ENCODE measurements around the gene DMBX1.

Gene DMBX1

DNA sequence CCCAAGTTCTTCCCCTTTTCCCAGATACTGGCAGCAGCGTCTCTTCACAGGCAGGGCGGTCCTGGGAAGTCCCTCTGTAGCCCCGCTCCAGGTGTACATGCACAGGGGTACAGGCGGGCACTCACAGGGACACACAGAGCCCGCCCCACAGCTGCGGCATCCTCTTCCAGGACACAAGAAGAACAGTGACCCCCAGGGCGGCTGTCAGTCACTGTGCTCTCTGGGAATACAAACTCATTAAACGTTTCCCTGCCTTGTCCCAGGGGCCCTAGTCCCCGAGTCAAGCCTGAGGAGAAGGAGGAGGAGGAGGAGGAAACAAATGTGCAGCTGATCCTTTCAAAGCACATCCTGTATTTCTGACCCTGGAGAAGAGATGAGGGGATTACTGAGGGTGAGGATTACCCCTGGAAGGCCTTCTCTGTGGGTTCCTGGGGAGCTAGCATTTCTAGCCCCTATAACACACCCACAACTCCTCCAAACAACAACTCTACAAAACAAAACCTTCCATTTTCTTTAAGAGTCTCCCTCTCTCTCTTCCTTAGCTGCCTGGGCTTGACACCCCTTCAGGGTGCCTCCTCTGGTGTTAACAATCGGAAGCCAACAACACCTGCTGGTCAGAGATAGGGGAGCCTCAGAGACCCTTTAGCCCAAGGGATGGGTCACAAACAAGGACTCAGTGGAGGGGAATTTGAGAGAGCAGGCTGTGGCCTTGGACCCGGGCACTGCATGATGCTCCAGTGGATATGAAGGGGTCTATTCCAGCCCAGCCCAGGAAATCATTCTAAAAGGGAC lies 28.4 kb upstream of the DMBX1 start:
- DNase-seq (ENCODE audit: low read depth): no peak
- no peak overlapping the region for H3K4me3 ChIP-seq (ENCODE audit: low read depth, low read length)
- TF ChIP-seq, protein P1, sequence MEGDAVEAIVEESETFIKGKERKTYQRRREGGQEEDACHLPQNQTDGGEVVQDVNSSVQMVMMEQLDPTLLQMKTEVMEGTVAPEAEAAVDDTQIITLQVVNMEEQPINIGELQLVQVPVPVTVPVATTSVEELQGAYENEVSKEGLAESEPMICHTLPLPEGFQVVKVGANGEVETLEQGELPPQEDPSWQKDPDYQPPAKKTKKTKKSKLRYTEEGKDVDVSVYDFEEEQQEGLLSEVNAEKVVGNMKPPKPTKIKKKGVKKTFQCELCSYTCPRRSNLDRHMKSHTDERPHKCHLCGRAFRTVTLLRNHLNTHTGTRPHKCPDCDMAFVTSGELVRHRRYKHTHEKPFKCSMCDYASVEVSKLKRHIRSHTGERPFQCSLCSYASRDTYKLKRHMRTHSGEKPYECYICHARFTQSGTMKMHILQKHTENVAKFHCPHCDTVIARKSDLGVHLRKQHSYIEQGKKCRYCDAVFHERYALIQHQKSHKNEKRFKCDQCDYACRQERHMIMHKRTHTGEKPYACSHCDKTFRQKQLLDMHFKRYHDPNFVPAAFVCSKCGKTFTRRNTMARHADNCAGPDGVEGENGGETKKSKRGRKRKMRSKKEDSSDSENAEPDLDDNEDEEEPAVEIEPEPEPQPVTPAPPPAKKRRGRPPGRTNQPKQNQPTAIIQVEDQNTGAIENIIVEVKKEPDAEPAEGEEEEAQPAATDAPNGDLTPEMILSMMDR (IDR thresholded peaks at IDR 0.05; ENCODE audit: control insufficient read depth, extremely low read depth, insufficient read depth): no peak

DNA sequence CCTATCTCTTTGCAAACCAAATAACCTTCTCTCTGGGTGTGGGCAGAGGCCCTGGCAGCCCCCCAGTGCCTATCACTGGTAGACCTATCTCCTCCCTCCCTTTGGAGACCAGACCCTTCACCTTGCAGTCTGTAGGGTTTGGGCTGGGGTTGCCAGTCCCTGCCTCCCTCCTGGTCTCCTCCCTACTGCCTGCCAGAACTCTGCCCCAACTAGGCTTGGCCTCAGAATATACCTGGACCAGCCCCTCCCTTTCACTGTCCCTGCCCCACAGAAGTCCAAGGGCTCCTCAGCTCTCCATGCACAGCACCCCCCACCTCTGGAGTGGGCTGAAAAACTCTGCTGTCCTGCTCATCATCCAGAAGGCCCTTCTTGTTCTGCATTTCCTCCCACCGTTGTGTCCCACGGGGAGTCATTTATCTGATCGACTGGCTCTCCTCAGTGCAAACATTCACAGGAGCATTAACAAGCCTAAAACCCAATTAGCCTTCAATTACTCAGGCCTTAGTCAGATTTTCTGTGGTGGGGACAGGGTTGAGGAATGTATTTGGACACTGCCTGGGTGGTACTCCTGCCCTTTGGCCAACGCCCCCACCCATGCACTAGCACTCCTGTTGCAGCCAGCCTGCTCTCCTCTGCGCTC lies 27.7 kb upstream of the DMBX1 start:
- TF ChIP-seq, protein P1 (IDR thresholded peaks at IDR 0.05; ENCODE audit: control insufficient read depth, extremely low read depth, insufficient read depth): no peak
- H3K4me3 ChIP-seq (ENCODE audit: low read depth, low read length): no peak overlapping the region
- no peak for DNase-seq (ENCODE audit: low read depth)

DNA sequence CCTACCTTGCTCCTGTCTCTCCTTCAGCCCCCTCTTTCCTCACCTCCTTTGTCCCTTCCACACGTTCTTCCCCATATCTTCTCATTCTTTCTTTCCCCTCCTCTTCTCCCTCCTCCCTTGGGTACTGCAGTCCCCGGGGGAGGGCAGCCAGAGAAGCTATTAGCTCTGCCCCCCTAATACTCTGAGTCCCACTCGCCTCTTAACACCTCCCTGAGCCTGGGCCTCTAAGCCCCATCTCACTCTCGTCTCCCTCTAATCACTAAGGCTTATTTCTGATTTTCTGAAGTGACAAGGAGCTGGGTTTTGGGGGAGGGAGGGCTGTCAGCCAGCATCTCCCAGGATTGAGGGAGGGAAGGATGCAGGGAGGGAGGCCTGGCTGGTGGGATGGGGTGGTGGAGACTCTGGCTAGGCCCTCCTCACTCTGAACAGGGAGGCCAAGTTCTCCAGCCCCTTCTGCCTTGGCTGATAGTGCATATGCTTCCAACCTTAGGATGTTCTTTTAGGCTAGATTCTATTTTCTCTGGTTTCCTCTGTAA lies 25.6 kb upstream of the DMBX1 start:
- TF ChIP-seq, protein P1 (IDR thresholded peaks at IDR 0.05; ENCODE audit: control insufficient read depth, extremely low read depth, insufficient read depth): no peak
- no peak overlapping the region for H3K4me3 ChIP-seq (ENCODE audit: low read depth, low read length)
- no peak for DNase-seq (ENCODE audit: low read depth)

DNA sequence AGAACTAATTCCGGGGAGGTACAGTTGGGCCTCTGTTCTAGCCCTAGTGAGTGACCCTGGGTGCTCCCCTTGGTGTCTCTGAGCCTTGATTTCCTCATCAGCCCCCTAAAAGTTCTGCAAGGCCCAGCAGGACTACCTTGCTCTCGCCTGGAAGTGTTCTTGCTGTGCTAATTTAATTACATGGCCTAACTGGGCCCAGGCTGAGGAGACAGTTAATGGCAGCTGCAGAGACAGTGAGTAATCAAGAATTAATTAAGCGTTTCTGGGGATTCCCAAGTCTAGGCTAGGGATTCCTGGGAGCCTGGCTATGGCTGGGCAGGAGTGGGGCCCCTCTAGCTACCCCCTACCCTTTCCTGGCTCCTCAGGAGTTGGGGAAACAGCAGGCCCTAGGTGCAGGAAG lies 24.7 kb upstream of the DMBX1 start:
- DNase-seq (ENCODE audit: low read depth): no peak
- H3K4me3 ChIP-seq (ENCODE audit: low read depth, low read length): no peak overlapping the region
- TF ChIP-seq, protein P1 (IDR thresholded peaks at IDR 0.05; ENCODE audit: control insufficient read depth, extremely low read depth, insufficient read depth): no peak

DNA sequence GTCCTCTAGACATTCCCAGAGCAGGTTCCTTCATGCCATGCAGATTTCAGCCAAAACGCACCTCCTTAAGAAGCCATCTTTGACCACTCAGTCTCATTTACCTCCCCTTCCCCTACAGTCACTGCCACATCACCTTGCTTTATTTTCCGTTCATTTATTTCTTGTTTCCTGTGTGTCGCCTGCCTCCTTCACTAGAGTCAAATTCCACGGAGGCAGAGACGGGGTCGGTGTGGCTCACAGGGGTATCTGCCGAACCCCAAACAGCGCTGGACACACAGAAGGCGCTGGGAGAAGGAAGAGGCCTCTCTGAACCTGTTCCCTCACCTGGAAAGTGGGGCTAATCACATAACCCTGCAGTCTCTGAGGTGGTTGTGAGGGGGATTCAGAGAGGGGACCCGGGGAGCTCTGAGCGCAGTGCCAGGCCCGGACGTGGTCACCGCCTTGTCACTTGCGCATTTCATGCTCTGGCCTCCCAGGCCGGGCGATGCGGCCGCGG lies 23.6 kb upstream of the DMBX1 start:
- TF ChIP-seq, protein P1 (IDR thresholded peaks at IDR 0.05; ENCODE audit: control insufficient read depth, extremely low read depth, insufficient read depth): no peak
- DNase-seq (ENCODE audit: low read depth): no peak
- no peak overlapping the region for H3K4me3 ChIP-seq (ENCODE audit: low read depth, low read length)

DNA sequence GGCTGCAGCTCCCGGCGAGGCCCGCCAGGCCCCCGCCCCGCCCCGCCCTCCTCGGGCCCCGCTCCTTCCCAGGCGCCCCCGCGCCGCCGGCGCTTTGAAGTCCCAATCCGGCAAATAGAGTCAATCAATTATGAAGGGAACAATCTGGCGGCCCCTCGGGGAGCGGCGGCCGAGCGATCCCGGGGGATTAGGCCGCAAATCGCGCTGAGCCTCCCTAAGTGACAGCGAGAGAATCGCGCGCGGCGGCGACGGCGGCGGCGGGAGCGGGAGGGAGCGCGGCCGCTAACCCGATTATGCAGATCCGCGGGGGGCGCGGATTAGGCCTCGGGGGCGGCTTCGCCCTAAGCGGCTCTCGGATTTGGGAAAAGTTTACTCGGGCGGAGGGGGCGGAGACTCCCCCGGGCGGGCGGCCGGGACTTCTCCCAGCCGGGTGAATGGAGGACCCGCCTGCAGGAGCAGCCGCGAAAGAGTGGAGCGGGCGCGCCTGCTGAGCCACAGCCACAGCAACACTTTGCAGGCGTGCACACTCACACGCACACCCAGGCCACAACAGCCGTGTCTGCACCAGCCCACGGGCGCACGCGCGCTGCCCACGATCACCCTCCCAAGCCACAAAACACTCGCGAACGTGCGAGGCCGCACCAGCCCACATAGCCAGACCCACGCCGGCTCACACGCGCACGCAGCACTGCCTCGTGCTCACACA lies 23.0 kb upstream of the DMBX1 start:
- TF ChIP-seq, protein P1 (IDR thresholded peaks at IDR 0.05; ENCODE audit: control insufficient read depth, extremely low read depth, insufficient read depth): no peak
- no peak for DNase-seq (ENCODE audit: low read depth)
- H3K4me3 ChIP-seq (ENCODE audit: low read depth, low read length): no peak overlapping the region

All from LNCaP clone FGC (cell line).